Measurements from ENCODE around the gene CIB1. TPM values are rescaled to one million over a fixed set of nuclear protein-coding genes. Genes with fewer than 3 reads are reported as not detected.

The CIB1 gene
- total RNA-seq, 1 donor from 2014 or later: 19.8 TPM

GRCh38 chr15:90227816-90228772, 5.6 kb downstream of the CIB1 start:
- Mint-ChIP-seq H3K27ac (ENCODE audit: unreplicated experiment) (no peak overlapping the region), H3K4me1 (ENCODE audit: unreplicated experiment) (peaks cover 7% of the 10 kb centered on the region)
- no peak for DNase-seq (ENCODE audit: low spot score)

GRCh38 chr15:90227336-90227735, 6.4 kb downstream of the CIB1 start:
- no peak overlapping the region for H3K4me3 Mint-ChIP-seq (ENCODE audit: unreplicated experiment)
- no peak for TF ChIP-seq CTCF (IDR thresholded peaks at IDR 0.05; ENCODE audit: unreplicated experiment)
- peaks cover 20% of the 10 kb centered on the region for H3K36me3 Mint-ChIP-seq (ENCODE audit: low read depth, unreplicated experiment)
- H3K27ac Mint-ChIP-seq (ENCODE audit: unreplicated experiment): no peak overlapping the region
- H3K27me3 Mint-ChIP-seq (ENCODE audit: unreplicated experiment): no peaks in the 10 kb centered on the region
- no peaks in the 10 kb centered on the region for H3K9me3 Mint-ChIP-seq (ENCODE audit: unreplicated experiment)
- DNase-seq (ENCODE audit: low spot score): no peak
- peaks cover 4% of the 10 kb centered on the region for H3K4me1 Mint-ChIP-seq (ENCODE audit: unreplicated experiment)

More at GRCh38 chr15:90227816-90228772, 5.6 kb downstream of the CIB1 start:
- H3K27me3 Mint-ChIP-seq (ENCODE audit: unreplicated experiment): peaks cover 1% of the 10 kb centered on the region
- no peak for TF ChIP-seq CTCF (IDR thresholded peaks at IDR 0.05; ENCODE audit: unreplicated experiment)
- no peak overlapping the region for H3K4me3 Mint-ChIP-seq (ENCODE audit: unreplicated experiment)
- H3K9me3 Mint-ChIP-seq (ENCODE audit: unreplicated experiment): no peaks in the 10 kb centered on the region
- H3K36me3 Mint-ChIP-seq (ENCODE audit: low read depth, unreplicated experiment): peaks cover 20% of the 10 kb centered on the region

- no peak for TF ChIP-seq CTCF (IDR thresholded peaks at IDR 0.05; ENCODE audit: unreplicated experiment)
- Mint-ChIP-seq H3K4me1 (ENCODE audit: unreplicated experiment) (no peaks in the 10 kb centered on the region), H3K36me3 (ENCODE audit: low read depth, unreplicated experiment) (peaks cover 20% of the 10 kb centered on the region), H3K4me3 (ENCODE audit: unreplicated experiment) (peak overlapping the region; percentile 2), H3K27ac (ENCODE audit: unreplicated experiment) (no peak overlapping the region), H3K9me3 (ENCODE audit: unreplicated experiment) (no peaks in the 10 kb centered on the region), H3K27me3 (ENCODE audit: unreplicated experiment) (no peaks in the 10 kb centered on the region)
- DNase-seq (ENCODE audit: low spot score): no peak
Observed at GRCh38 chr15:90225504-90226234, 8.1 kb downstream of the CIB1 start.

GRCh38 chr15:90225047-90225446, 8.7 kb downstream of the CIB1 start:
- no peaks in the 10 kb centered on the region for H3K9me3 Mint-ChIP-seq (ENCODE audit: unreplicated experiment)
- DNase-seq (ENCODE audit: low spot score): no peak
- no peak for TF ChIP-seq CTCF (IDR thresholded peaks at IDR 0.05; ENCODE audit: unreplicated experiment)

More at GRCh38 chr15:90225047-90225446, 8.7 kb downstream of the CIB1 start:
- H3K4me3 Mint-ChIP-seq (ENCODE audit: unreplicated experiment): no peak overlapping the region
- no peak overlapping the region for H3K27ac Mint-ChIP-seq (ENCODE audit: unreplicated experiment)
- H3K27me3 Mint-ChIP-seq (ENCODE audit: unreplicated experiment): no peaks in the 10 kb centered on the region
- H3K4me1 Mint-ChIP-seq (ENCODE audit: unreplicated experiment): no peaks in the 10 kb centered on the region
- peaks cover 18% of the 10 kb centered on the region for H3K36me3 Mint-ChIP-seq (ENCODE audit: low read depth, unreplicated experiment)

Data from endothelial cell (in vitro differentiated cells).